Astrocyte (in vitro differentiated cells and primary cell): ENCODE measurements around the gene ORAI2. TPM values are rescaled to one million over a fixed set of nuclear protein-coding genes. Genes with fewer than 3 reads are reported as not detected.
"Not testable (repeated sequence)": the region's sequence is repeated elsewhere in the genome, so short reads cannot be mapped to it uniquely, and the experiment has no call there.

Source experiments
- DNase-seq: peaks from one replicate; pipeline ENCODE4 v3.0.0-alpha.2; 2010; ENCODE audit warnings: low read depth
- FAIRE-seq: peaks from 2 replicates; lab custom pipeline; 2011; peaks lifted over from hg19 to GRCh38; lab: Jason Lieb, UNC
- H2AFZ ChIP-seq: 2 replicates; pipeline ENCODE4 v1.6.0; 2012; ENCODE audit warnings: low read depth, low read length, inconsistent platforms
- H3K27ac ChIP-seq: 2 replicates; pipeline ENCODE4 v1.5.1; 2011; ENCODE audit warnings: low read depth, low read length, inconsistent platforms
- H3K27me3 ChIP-seq: 2 replicates; pipeline ENCODE4 v1.6.0; 2011; ENCODE audit warnings: low read length, inconsistent platforms; ENCODE audit not compliant: insufficient read depth
- H3K36me3 ChIP-seq: 2 replicates; pipeline ENCODE4 v1.5.1; 2011; ENCODE audit warnings: low read length, inconsistent platforms; ENCODE audit not compliant: insufficient read depth
- H3K4me1 ChIP-seq: 2 replicates; pipeline ENCODE4 v1.5.1; 2011; ENCODE audit warnings: low read length, inconsistent platforms; ENCODE audit not compliant: insufficient read depth
- H3K4me2 ChIP-seq: 2 replicates; pipeline ENCODE4 v1.6.0; 2012; ENCODE audit warnings: low read length, inconsistent platforms
- H3K4me3 ChIP-seq: 2 replicates; pipeline ENCODE4 v1.5.1; 2011; ENCODE audit warnings: low read depth, mild to moderate bottlenecking, low read length, inconsistent platforms; ENCODE audit not compliant: insufficient read depth
- H3K79me2 ChIP-seq: 2 replicates; pipeline ENCODE4 v1.6.0; 2012; ENCODE audit warnings: mild to moderate bottlenecking, low read length, inconsistent platforms; ENCODE audit not compliant: insufficient read depth
- H3K9ac ChIP-seq: 2 replicates; pipeline ENCODE4 v1.6.0; 2012; ENCODE audit warnings: mild to moderate bottlenecking, low read length, inconsistent platforms
- H3K9me3 ChIP-seq: 2 replicates; pipeline ENCODE4 v1.5.1; 2012; ENCODE audit warnings: low read depth, mild to moderate bottlenecking, low read length, inconsistent platforms; ENCODE audit not compliant: insufficient read depth
- H4K20me1 ChIP-seq: 2 replicates; pipeline ENCODE4 v1.6.0; 2012; ENCODE audit warnings: low read length, inconsistent platforms; ENCODE audit not compliant: insufficient read depth
- H3K27ac Mint-ChIP-seq: one replicate; pipeline ENCODE4 v1.8.0; 2021; ENCODE audit warnings: mild to moderate bottlenecking, mixed read lengths; ENCODE audit not compliant: unreplicated experiment
- H3K27me3 Mint-ChIP-seq: one replicate; pipeline ENCODE4 v1.8.0; 2021; ENCODE audit warnings: low read depth, mixed read lengths; ENCODE audit not compliant: unreplicated experiment
- H3K36me3 Mint-ChIP-seq: one replicate; pipeline ENCODE4 v1.8.0; 2021; ENCODE audit warnings: low read depth, mixed read lengths; ENCODE audit not compliant: unreplicated experiment
- H3K4me1 Mint-ChIP-seq: one replicate; pipeline ENCODE4 v1.8.0; 2021; ENCODE audit warnings: low read depth, mixed read lengths; ENCODE audit not compliant: unreplicated experiment
- H3K4me3 Mint-ChIP-seq: one replicate; pipeline ENCODE4 v1.8.0; 2021; ENCODE audit warnings: mild to moderate bottlenecking, moderate library complexity, mixed read lengths; ENCODE audit not compliant: unreplicated experiment
- H3K9me3 Mint-ChIP-seq: one replicate; pipeline ENCODE4 v1.8.0; 2021; ENCODE audit warnings: mild to moderate bottlenecking, mixed read lengths; ENCODE audit not compliant: unreplicated experiment
- total RNA-seq: library from RNA; stranded (reverse); gene quantifications from 2 replicates; pipeline ENCODE4 v1.2.1, GENCODE V29; 2021

ORAI2 gene
- total RNA-seq, 1 donor from 2014 or later: 64.4 TPM

DNA sequence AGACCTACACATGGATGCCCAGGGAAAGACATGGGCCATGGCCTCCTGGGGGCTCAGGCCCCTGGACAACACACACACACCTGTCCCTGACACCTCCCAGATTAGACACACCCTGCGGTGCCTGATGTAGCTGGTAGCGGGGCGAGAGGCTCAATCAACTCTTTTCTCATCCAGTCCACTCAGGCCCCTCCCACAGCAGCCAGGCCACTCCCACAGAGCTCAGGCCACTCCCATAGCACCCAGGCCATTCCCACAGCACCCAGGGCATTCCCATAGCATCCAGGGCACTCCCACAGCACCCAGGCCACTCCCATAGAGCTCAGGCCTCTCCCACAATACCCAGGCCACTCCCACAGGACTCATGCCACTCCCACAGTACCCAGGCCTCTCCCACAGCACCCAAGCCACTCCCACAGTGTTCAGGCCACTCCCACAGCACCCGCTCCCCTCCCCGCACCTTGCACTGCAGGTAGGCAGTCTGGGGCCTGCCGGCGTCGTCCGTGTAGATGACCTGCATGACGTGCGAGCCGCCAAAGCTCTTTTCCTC, 57.2 kb downstream of the ORAI2 start:
- not testable (repeated sequence) for H4K20me1 ChIP-seq, H3K4me2 ChIP-seq, H3K4me3 Mint-ChIP-seq, H3K4me1 Mint-ChIP-seq, H3K4me1 ChIP-seq, H3K36me3 ChIP-seq, H2AFZ ChIP-seq, H3K36me3 Mint-ChIP-seq, H3K27ac ChIP-seq, H3K9me3 ChIP-seq, H3K27ac Mint-ChIP-seq, H3K4me3 ChIP-seq, H3K9ac ChIP-seq, H3K27me3 Mint-ChIP-seq, FAIRE-seq, H3K27me3 ChIP-seq, H3K79me2 ChIP-seq, H3K9me3 Mint-ChIP-seq, DNase-seq

DNA sequence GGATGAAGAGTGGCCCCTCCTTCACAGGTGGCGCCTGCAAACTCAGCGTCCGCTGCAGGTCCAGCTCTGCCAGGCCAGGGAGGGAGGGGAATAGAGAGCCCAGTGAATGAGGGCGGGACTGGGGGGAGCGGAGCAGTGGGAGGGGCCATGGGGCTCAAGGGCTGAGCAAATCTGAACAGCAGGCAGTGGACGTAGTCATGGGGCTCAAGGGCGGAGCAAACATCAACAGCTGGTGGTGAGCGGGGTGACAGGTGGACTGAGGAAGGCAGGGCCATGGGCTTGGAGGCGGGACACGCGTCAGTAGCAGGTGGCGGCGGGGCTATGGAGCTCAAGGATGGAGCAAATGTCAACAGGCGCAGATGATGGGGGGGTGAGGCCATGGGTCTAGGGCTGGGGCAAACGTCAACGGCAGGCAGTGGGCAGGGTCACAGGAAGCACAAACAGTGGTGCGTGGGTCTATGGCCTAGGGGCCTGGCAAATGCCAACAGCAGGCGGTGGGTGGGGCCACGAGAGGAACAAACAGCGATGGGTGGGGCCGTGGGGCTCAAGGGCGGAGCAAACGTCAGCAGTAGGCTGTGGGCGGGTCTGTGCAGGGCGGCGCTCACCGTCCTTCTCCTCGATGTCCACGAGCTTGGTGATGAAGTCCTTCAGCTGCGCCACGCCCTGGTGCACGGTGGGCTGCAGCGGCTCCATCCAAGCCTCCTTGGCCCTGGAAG, 60.0 kb downstream of the ORAI2 start:
- not testable (repeated sequence) for DNase-seq, H3K36me3 ChIP-seq, H3K4me2 ChIP-seq, H3K27ac ChIP-seq, H3K9ac ChIP-seq, H3K4me3 Mint-ChIP-seq, H3K9me3 Mint-ChIP-seq, H4K20me1 ChIP-seq, H2AFZ ChIP-seq, H3K4me1 ChIP-seq, H3K27me3 ChIP-seq, H3K4me1 Mint-ChIP-seq, H3K27me3 Mint-ChIP-seq, FAIRE-seq, H3K79me2 ChIP-seq, H3K4me3 ChIP-seq, H3K9me3 ChIP-seq, H3K36me3 Mint-ChIP-seq, H3K27ac Mint-ChIP-seq

DNA sequence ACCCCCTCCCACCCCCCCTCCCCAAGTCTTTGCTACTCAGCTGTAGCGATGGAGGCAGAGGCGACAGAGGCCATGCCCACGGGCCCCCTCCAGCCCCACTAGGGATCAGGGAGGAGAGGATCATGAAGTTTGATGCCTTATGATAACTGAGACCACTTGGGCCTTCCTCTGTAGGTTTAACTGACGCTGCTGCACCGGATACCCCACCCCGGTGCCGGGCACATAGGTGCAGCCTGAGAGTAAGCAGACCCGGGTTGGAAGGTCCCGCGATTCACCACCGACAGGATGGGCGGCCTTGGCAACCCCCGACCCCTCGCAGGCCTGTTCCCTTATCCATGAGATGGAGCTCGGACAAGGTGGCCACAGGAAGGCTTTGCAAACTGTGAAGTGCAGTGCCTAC, 60.7 kb downstream of the ORAI2 start:
- H4K20me1 ChIP-seq, H3K9me3 Mint-ChIP-seq, FAIRE-seq, H3K36me3 ChIP-seq, H3K4me3 Mint-ChIP-seq, H3K27ac ChIP-seq, H3K9me3 ChIP-seq, H3K4me1 Mint-ChIP-seq, H3K4me3 ChIP-seq, H3K27me3 ChIP-seq, H3K4me2 ChIP-seq, DNase-seq, H2AFZ ChIP-seq, H3K27ac Mint-ChIP-seq, H3K36me3 Mint-ChIP-seq, H3K27me3 Mint-ChIP-seq, H3K79me2 ChIP-seq, H3K4me1 ChIP-seq, H3K9ac ChIP-seq: not testable (repeated sequence)

DNA sequence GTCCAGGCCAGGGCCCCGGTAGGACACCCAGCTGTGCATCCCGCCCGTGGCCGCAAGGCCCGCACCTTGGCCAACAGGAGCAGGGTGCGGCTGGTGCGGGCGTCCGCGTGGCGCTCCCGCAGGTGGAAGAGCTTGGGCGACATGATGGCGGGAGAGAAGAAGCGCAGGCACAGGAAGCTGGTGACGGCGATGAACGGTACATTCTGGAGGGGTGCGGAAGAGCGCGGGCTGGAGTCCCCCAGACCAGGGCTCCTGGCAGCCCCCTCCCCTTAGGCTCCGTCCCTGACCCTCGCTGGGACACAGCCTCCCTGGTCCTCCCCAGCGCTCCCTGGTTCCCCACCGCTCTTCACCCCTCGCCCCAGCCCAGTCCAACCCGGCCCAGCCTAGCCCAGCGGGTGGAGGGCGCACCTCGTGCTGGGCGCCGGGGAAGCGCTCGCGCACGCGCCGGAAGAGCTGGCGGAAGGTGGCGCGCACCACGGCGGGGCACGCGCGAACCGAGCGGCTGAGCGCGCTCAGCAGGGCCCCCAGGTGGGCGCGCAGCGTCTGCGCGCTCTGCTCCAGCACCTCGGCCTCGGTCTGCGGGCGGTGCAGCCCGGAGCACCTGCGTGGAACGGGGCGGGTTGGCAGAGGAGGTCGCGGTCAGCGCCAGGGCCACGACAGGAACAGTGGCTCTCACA, 61.2 kb downstream of the ORAI2 start:
- not testable (repeated sequence) for H3K9me3 Mint-ChIP-seq, H2AFZ ChIP-seq

DNA sequence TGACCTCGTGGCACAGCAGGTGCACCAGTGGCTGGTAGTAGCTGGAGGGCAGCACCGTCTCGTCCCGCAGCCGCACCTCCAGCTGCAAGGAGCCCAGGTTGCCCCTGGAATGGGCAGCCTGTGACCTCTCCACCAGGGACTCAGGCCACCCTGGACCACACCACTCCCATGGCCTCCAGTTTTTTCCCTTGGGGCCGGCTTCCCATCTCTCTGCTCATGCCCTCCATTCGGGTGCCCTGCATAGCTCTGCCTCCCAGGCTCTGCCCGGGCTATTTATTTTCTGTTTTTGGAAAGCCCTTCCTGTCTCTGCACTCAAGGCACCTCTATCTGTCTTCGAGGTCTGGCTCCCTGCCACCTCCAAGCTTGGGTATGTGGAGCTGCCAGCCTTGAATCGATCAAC, 63.5 kb downstream of the ORAI2 start:
- FAIRE-seq: not testable (repeated sequence)

More for the DNA sequence above, 61.2 kb downstream of the ORAI2 start:
- not testable (repeated sequence) for H3K4me1 ChIP-seq, FAIRE-seq, H3K27me3 ChIP-seq, H3K4me2 ChIP-seq, H3K4me3 ChIP-seq, H3K9ac ChIP-seq, H3K79me2 ChIP-seq, H3K27me3 Mint-ChIP-seq, H3K36me3 Mint-ChIP-seq, H3K4me1 Mint-ChIP-seq, H4K20me1 ChIP-seq, DNase-seq, H3K27ac ChIP-seq, H3K27ac Mint-ChIP-seq, H3K4me3 Mint-ChIP-seq, H3K36me3 ChIP-seq, H3K9me3 ChIP-seq

DNA sequence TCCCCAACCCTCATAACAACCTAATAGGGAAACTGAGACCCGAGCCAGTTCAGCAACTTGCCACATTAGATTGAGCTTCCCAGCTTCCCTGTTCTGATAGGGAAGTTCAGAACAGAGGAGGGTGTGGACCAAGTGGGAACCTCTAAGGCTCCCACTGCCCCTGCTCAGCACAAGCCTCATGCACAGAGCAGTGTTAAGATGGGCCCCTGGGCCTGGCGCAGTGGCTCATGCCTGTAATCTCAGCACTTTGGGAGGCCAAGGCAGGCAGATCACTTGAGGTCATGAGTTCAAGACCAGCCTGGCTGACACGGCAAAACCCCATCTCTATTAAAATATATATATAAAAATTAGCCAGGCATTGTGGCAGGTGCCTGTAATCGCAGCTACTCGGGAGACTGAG, 63.9 kb downstream of the ORAI2 start:
- not testable (repeated sequence) for H3K27ac Mint-ChIP-seq, H3K27me3 Mint-ChIP-seq, H3K4me2 ChIP-seq, H3K79me2 ChIP-seq, H3K36me3 Mint-ChIP-seq, H3K9ac ChIP-seq, H3K27ac ChIP-seq, H3K4me1 Mint-ChIP-seq, DNase-seq, H2AFZ ChIP-seq, H3K9me3 Mint-ChIP-seq, H3K4me3 Mint-ChIP-seq, H3K4me3 ChIP-seq, H3K36me3 ChIP-seq, H4K20me1 ChIP-seq, H3K27me3 ChIP-seq, FAIRE-seq, H3K9me3 ChIP-seq, H3K4me1 ChIP-seq

More for the DNA sequence above, 63.5 kb downstream of the ORAI2 start:
- not testable (repeated sequence) for H3K79me2 ChIP-seq, H3K4me3 Mint-ChIP-seq, H2AFZ ChIP-seq, H3K4me2 ChIP-seq, H3K4me1 Mint-ChIP-seq, H3K36me3 Mint-ChIP-seq, H3K36me3 ChIP-seq, H3K9me3 Mint-ChIP-seq, H3K27ac ChIP-seq, H3K4me3 ChIP-seq, H4K20me1 ChIP-seq, DNase-seq, H3K9me3 ChIP-seq, H3K27me3 ChIP-seq, H3K4me1 ChIP-seq, H3K27me3 Mint-ChIP-seq, H3K27ac Mint-ChIP-seq, H3K9ac ChIP-seq
